NAMALWA (cell line): ENCODE measurements around the gene DNA2.

Experiments
- DNase-seq: peaks from one replicate; pipeline ENCODE4 v3.0.0-alpha.2; 2015; ENCODE audit warnings: low spot score

The DNA2 gene

DNA sequence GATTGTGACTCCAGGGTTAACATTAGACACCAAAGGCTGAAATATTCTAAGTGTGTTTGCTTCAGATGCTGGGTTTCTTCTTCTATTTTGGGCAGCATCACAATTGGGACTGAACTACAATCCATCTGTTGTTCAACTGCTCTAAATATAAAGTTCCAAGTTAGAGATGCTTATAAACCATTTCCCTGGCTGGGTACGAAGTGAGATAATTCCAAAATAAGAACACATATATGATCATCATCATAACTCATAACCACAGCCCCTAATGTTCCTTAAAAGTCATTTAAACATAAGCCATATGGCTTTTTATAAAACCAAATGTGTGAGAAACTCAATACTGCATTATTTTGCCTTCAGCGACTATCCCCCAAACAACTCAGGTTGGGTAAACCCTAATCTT, 28.8 kb downstream of the DNA2 start:
- DNase-seq, result no peak

DNA sequence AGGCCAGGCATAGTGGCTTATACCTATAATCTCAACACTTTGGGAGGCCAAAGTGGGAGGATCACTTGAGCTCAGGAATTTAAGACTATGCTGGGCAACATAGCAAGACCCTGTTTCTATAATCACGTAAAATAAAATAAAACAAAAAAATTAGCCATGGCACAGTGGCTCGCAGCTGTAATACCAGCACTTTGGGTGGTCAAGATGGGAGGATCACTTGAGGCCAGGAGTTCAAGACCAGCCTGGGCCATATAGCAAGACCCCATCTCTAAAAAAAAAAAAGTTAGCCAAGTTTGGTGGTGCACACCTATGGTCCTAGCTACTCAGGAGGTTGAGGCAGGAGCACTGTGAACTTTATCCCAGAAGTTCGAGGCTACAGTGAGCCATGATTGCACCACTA, 30.9 kb downstream of the DNA2 start:
- DNase-seq, result no peak

DNA sequence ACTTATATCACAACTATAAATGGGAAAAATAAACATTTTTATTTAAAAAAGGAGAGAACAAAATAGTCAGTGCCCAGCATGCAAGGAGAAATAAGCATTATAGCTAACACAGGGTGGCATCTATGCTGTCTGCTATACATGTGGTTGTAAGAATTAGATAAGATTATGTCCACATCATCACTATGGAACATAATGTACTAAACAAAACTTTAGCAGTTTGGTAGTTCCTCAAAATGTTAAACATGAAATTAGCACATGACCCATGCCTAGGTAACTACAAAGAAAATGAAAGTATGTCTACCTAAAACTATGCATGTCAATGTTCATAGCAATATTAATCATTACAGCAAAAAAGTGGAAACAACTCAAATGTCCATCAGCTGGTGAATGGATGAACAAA, 36.0 kb downstream of the DNA2 start:
- DNase-seq, result no peak

DNA sequence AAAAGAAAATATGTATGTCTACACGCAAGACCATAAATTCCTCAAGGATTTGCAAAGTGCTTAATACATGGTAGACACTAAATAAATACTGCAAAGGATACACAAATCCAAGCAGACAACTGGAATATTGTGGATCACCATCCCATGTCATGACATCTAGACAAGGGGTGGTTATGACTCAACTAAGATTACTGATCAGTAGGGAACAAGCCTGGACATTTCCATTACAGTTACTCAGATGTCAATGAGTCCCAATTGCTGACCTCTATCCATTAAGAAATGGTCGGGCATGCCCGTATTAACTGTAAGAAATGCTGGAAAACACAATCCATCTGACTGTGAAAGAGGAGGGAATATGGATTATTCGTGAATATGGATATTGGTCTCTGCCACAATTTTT, 37.1 kb downstream of the DNA2 start:
- DNase-seq, result no peak

DNA sequence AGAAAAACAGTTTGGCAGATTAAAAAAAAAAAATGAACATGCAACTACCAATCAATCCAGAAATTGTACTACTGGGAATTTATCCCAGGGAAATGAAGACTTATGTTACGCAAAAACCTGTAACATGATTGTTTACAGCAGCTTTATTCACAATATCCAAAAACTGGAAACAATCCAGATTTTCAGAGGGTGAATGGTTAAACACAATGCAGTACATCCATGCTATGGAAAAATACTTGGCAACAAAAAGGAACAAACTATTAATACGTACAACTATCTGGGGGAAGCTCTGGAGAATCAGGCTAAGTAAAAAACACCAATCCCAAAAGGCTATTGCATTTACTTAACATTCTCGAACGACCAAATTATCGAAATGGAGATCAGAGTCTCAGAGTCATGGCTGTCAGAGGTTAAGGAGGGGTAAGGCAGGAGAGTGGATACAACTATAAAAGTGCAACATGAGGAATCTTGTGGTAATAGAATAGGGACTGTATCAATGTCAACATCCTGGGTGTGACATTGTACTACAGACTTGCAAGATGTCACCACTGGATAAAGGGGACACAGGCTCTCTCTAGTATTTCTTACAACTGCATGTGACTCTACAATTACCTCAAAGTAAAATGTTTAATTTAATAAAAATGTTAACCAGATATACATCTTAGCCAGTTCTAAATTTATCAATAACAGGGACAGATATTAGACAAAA, 43.2 kb downstream of the DNA2 start:
- DNase-seq, result no peak

DNA sequence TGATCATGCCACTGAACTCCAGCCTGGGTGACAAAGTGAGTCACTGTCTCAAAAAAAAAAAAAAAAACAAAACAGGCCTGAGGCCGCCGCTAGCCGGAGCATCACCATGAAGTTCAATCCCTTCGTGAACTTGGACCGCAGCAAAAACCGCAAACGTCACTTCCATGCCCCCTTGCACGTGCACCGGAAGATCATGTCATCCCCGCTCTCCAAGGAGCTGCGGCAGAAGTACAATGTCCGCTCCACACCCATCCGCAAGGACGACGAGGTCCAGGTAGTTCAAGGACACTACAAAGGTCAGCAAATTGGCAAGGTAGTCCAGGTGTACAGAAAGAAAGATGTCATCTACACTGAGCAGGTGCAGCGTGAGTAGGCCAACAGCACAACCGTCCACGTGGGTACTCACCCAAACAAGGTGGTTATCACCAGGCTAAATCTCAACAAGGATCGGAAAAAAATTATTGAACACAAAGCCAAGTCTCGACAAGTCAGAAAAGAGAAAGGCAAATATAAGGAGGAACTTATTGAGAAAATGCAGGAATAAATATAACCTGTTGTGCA, 47.2 kb downstream of the DNA2 start:
- DNase-seq, result no peak

DNA sequence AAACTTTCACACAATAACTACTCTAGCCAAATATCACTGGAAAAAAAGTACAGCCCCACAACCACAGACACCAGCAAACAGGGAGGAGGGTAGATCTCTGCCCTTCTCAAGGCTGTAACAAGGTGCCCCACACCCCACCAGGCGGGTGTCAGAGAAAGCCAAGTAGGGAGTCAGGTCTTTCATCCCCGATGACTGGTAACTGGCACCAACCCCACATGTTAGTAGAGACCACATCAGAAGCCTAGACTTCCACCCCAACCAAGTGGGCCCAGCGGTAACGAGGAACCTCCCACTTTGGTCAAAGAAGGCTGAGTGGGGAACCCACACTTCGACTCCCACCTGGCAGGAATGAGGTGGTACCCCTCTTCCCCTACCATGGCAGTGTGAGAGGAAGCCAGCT, 48.3 kb downstream of the DNA2 start:
- no peak for DNase-seq

DNA sequence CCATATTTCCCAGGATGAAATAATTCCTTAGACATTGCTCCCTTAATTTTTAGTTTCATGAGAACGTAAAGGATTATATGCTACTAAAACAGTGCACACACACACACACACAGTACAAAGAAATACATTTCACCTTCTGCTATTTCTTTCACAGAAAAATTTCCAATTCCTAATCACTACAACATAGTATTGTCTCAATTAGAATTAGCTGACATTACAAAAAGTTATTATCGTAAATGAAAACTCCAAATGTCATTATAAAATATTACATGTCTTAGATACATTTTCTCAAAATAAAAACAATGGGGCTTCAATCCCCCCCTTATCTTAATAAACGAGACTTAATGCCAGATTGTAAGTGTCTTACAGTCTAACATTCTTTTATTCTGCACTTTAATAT, 52.4 kb downstream of the DNA2 start:
- DNase-seq, result no peak

DNA sequence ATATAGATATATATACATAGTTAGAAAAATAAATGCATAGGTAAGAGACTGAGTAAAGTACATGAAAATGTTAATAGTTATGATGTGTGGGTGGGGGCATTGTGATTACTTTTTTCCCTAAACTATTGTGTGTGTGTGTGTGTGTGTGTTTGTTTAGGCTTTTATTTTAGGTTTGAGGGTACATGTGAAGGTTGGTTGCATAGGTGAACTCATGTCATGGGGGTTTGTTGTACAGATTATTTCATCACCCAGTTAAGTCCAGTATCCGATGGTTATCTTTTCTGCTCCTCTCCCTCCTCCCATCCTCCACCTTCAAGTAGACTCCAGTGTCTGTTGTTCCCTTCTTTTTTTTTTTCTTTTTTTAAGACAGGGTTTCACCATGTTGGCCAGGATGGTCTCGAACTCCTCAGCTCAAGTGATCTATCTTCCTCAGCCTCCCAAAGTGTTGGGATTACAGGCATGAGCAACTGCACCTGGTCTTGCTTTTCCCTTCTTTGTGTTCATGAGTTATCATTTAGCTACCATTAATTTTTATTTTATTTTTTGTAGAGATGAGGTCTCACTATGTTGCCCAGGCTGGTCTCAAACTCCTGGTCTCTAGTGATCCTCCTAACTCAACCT, 62.8 kb downstream of the DNA2 start:
- DNase-seq, result no peak

DNA sequence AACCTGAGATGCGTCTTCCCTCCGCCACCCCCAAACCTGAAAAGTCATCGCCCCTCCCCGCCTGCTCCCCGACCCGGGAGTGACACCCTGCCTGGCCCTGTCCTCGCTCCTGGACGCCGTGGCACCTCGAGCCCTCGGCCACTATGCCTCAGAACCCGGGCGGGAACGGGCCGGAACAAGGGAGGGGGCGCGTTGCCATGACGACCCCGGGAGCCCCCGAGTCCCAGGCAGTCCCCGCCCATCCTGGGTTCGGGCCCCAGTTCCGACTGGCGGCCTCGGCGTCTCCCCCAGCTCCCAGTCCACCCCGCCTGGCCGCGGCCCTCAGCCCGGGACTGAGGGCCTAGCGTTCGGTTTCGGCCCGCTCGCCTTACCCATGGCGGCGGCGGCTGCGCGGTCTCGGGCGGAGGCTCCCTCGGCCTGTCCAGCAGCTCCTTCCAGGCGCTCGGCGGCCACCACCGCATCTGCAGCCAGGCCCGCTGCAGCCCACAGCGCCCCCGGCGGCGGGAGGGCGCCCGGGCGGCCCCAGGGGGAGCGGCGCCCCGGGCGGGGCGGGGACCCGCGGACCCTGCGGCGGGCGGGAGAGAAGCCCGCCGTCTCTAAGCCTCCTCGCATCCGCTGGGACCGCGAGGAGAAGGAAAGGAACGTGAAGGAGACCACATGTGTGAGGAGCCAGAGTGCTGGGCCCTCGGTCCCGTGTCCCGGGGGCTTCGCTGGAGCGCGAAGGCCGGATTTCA, 64.8 kb downstream of the DNA2 start, which contains the start of gene RUFY2:
Gene RUFY2, minus strand, starts transcription at position 463 of the 734 bp plus-strand sequence. Its CDS starts 88 bp downstream, at position 375.
- DNase-seq, result peak; percentile 84

DNA sequence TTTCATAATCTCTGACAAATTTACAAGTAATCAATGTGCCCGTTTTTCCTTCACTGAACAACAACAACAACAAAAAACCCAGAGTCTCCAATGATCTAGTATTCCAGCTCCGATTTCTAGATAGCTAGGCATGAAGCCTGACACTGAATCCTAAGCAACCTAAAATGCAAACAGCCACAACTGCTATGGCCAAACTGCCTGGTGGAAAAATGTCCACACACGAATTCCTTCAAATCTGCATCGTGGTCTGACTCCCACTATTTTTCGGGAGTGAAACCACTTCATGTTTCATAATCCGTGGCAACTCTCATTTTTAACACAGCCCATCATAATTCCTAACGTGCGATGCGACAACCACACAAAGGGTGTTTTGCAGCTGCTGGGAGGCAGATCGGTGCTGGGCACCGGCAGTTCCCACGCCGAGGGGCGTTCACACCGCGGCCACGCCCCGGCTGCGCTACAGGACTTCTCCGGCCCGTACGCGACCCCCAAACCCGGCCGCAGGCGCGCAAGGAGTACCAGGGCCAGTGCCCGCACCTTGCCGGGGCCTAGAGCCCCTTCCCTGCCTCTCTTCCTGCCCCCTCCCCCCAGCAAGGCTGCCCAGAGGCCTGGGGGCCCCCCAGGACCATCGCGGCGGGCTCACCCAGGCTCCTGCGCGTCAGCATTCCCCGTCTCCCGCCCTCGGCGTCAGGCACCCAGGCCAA, 65.5 kb downstream of the DNA2 start:
- DNase-seq, result peak; percentile 74

DNA sequence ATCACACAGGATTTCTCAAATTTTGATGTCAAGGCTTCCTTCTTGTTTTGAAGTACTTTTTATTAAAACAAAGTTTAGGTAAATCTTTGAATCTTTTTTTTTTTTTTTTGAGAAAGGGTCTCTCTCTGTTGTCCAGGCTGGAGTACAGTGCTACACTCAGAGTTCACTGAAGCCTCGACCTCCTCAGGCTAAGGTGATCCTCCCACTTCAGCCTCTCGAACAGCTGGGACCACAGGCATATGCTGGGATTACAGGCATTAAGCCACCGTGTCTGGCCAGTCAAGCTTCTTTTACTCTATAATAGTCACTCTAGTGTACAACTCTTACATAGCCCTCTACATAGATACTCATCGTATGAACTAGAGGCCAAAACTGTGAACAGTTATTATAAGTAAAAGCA, 68.1 kb downstream of the DNA2 start:
- no peak for DNase-seq

DNA sequence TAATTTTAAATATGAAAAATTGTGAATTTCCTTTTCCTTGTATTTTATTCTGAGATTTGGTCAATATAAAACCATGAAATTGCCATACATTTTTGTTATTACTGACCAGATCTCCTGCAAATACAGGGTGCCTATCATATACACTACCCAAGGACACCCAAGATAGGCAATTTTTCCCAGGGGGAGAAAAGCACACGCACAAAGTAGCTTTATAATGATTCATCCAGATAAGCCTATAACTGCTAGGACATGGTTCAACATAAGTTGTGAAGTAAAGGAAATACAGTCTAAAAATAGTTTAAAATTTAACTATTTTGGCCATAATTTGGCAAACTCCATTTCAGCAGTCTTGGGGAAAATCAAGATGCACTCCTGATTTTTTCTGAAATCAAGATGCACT, 69.5 kb downstream of the DNA2 start:
- no peak for DNase-seq

DNA sequence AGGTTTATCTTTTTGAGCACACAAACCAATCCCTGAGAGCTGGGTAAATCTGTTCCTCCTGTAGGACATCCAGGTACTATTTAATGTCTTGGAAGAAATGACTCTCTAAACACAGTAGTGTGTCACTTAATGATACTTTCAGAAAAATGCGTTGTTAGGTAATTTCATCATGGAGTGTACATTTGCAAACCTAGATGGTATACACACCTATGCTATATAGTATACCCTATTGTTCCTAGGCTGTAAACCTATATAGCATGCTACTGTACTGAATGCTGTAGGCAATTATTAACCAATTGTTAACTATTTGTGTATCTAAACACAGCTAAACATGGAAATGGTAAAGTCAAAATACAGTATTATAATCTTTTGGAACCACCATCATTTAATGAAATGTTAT, 74.8 kb downstream of the DNA2 start:
- DNase-seq, result no peak

DNA sequence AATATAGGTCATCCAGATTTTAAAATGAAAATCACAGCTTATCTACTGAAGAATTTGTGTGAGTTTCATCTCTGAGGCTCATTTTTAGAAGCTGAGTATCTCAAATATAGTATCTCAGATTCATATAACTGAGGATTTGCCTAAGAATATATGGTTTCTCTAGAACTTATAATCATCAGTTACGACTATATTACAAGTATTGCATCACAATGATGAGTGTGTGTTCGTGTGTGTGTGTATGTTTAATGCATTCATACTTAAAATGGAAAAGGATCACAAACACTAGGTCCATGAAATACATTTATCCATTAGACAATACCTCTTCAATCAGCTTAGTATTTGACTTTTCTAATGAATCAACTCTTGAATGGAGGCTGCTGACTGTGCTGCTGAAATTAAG, 86.0 kb downstream of the DNA2 start:
- DNase-seq, result no peak

DNA sequence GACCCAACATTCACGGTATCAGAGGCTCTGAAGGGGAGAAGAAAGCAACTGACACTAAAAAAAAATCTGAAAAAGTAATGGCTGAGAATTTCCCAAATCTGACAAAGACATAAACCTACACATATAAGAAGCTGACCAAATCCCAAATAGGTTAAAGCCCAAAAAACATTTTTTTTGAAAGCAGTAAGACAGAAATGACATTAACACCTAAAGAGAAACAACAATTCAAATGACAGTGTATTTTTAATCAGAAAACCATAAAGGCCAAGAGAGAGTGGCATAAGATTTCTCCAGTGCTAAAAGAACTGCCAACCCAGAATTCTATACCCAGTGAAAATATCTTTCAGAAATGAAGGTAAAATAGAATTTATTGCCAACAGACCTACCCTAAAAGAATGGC, 100.2 kb downstream of the DNA2 start:
- no peak for DNase-seq

DNA sequence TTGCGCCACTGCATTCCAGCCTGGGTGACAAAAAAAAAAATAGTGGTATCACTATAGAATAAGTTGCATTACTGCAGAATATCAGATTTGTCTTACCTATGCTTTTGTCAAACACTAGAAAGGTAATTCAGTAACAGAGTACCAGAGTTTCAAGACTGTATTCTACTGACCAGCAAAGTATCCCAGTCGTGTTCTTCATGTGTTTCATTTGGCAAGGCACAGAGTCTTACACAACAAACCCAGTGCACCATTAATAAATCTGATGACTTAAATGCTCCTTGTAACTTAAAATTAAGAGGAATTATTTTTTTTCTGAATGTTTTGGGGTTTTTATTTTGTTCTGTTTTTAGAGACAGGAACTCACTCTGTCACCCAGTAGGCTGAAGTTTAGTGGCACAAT, 104.7 kb downstream of the DNA2 start:
- no peak for DNase-seq

DNA sequence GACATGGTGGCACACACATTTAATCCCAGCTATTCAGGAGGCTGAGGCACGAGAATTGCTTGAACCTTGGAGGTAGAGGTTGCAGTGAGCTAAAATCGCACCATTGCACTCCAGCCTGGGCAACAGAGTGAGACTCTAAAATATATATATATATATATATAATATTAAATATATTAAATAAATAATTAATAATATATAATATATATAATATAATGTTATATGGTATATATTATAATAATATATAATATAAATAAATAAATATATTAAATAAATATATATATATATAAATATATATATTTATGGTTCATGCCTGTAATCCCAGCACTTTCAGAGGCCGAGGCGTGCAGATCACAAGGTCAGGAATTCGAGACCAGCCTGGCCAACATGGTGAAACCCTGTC, 105.2 kb downstream of the DNA2 start:
- no peak for DNase-seq

DNA sequence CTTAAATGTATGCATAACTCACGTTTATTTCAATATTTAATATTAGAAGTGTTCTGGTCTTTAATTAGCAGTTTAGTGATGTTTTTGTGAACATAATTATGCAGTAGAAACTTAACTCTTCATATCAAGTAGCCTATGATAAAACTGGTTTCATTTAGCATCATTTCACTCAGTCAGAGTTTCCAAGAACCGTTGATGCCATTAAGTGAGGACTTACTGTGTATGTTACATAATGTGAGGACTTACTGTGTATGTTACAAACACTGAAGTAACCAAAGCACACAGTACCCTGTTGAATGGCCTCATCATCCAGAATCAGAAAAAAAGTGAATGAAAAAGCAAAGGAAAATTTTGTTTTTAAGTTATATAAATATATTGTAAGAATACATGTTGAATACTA, 106.2 kb downstream of the DNA2 start:
- DNase-seq, result no peak

DNA sequence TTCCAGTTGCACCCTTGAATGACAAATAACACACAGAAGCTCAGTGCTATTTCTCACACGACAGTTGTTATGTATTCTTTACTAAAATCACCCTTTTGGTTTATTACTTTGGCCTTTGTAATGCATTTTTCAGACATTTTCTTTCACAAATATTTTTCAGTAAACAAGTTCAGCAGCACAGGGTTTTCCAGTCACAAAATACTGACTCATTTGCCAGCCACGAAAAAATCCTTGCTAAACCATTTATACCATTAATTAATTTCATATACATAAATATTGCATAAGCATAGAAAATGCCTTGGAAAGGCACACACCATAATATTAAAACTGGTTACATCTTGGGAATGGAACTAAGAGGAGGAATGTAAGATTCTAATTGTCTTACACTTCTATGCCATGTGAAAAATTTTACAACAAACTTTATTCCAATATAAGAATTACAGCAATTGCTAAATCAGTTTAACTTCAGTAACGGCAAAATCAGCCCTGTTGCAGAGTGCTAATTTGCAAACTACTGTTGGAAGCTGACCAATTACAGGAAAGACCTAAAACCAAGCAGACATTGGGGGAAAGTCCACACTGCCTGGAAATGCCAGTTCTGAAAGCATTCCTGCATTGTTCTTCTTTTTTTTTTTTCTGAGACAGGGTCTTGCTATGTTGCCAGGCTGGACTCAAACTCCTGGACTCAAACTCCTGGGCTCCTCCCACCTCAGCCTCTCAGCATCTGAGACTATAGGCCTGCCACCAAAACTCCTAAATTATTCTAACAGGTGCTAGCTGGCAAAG, 107.5 kb downstream of the DNA2 start:
- DNase-seq, result no peak
